Right atrium auricular region (tissue), 2 donors: Measurements from ENCODE around the gene TNNT3. TPM values are rescaled to one million over a fixed set of nuclear protein-coding genes. Genes with fewer than 3 reads are reported as not detected.

Experiments
- DNase-seq: peaks from one replicate; pipeline ENCODE4 v3.0.0-alpha.2; 2019; ENCODE audit warnings: low spot score
- H3K27ac ChIP-seq, 2 donors: fragments of 200-600 bp; sonication (generic); 1 replicate in 1 of 2; 2 replicates in 1 of 2; pipeline ENCODE4 v1.5.1; 2016 to 2019
- H3K27me3 ChIP-seq, 2 donors: fragments of 200-600 bp; sonication (generic); one replicate each; pipeline versions ENCODE4 v1.5.1 to v1.6.0; 2017 to 2019
- H3K36me3 ChIP-seq: fragments of 200-600 bp; sonication (generic); one replicate; pipeline ENCODE4 v1.5.1; 2016
- H3K4me1 ChIP-seq, 2 donors: fragments of 200-600 bp; sonication (generic); one replicate each; pipeline versions ENCODE4 v1.5.1 to v1.6.0; 2017 to 2019
- H3K4me3 ChIP-seq, 2 donors: fragments of 200-600 bp; sonication (generic); 1 replicate in 1 of 2; 2 replicates in 1 of 2; pipeline ENCODE4 v1.5.1; 2017 to 2019; ENCODE audit warnings: mild to moderate bottlenecking in 1 of 2, moderate library complexity in 1 of 2
- H3K9me3 ChIP-seq, 2 donors: fragments of 200-600 bp; sonication (generic); one replicate each; pipeline ENCODE4 v1.5.1; 2019
- total RNA-seq, 2 donors: library from RNA; depleted of rRNA; stranded (reverse); fragments of >200 nt; gene quantifications; one replicate each; pipeline ENCODE4 v1.1.0, GENCODE V29; 2016
- TF ChIP-seq, protein P1 (sequence below), 2 donors: fragments of 200-600 bp; sonication (generic); IDR thresholded peaks; one replicate each; pipeline ENCODE4 v1.5.1; 2019; ENCODE audit warnings: antibody characterized with exemption in 2 of 2

Gene TNNT3
- total RNA-seq, 2 donors from 2014 or later, result 12.8 to 16.4 TPM

DNA sequence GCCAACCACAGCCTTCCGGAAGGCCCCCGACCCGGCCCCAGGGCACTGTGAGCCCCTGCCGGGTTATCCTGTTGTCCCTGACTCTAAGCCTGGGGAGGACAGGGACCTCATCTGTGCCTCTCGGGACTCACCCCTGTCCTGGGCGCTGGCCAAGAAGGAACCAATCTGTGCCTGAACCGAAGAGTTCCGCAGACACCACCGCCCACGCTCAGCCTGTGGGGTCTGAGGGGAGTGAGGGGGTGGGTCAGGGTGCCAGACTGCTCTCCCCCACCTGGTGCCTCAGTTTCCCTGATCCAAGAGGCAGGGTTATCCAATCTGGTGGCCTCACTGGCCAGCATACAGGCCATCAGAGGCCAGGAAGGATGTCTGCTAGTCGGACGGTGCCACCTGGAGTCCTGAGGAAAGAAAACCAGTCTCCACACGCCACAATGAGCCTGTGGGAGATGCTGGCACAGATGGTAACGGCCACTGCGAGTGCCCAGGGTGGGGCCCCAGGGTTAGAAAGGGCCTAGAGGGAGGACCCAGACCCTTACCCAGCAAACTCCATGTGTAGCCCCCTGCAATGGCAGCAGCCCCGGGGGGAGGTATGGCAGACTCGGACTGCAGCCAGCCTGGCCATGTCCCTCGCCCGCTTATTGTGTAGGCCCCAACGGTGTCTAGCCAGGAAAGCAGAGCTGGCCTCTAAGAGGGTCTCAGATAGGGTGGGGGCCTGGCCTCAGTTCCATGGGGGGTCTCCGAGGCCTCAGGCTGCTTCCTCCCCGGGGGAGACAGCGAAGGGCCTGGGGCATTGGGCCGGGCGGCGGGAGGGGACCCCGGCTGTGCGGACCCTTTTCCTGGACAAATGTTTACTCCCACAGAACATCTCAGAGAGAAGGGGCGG lies 827 bp upstream of the TNNT3 start:
- H3K4me3 ChIP-seq, result no peak overlapping the region
- no peaks in the 10 kb centered on the region for H3K36me3 ChIP-seq
- peak overlapping the region; percentile 24 to 77 for H3K27ac ChIP-seq
- no peaks in the 10 kb centered on the region for H3K27me3 ChIP-seq
- TF ChIP-seq, protein P1, sequence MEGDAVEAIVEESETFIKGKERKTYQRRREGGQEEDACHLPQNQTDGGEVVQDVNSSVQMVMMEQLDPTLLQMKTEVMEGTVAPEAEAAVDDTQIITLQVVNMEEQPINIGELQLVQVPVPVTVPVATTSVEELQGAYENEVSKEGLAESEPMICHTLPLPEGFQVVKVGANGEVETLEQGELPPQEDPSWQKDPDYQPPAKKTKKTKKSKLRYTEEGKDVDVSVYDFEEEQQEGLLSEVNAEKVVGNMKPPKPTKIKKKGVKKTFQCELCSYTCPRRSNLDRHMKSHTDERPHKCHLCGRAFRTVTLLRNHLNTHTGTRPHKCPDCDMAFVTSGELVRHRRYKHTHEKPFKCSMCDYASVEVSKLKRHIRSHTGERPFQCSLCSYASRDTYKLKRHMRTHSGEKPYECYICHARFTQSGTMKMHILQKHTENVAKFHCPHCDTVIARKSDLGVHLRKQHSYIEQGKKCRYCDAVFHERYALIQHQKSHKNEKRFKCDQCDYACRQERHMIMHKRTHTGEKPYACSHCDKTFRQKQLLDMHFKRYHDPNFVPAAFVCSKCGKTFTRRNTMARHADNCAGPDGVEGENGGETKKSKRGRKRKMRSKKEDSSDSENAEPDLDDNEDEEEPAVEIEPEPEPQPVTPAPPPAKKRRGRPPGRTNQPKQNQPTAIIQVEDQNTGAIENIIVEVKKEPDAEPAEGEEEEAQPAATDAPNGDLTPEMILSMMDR (IDR thresholded peaks at IDR 0.05), result no peak
- no peaks in the 10 kb centered on the region for H3K9me3 ChIP-seq
- no peak for DNase-seq
- peaks cover 0 to 59% of the 10 kb centered on the region in 2 donors for H3K4me1 ChIP-seq

DNA sequence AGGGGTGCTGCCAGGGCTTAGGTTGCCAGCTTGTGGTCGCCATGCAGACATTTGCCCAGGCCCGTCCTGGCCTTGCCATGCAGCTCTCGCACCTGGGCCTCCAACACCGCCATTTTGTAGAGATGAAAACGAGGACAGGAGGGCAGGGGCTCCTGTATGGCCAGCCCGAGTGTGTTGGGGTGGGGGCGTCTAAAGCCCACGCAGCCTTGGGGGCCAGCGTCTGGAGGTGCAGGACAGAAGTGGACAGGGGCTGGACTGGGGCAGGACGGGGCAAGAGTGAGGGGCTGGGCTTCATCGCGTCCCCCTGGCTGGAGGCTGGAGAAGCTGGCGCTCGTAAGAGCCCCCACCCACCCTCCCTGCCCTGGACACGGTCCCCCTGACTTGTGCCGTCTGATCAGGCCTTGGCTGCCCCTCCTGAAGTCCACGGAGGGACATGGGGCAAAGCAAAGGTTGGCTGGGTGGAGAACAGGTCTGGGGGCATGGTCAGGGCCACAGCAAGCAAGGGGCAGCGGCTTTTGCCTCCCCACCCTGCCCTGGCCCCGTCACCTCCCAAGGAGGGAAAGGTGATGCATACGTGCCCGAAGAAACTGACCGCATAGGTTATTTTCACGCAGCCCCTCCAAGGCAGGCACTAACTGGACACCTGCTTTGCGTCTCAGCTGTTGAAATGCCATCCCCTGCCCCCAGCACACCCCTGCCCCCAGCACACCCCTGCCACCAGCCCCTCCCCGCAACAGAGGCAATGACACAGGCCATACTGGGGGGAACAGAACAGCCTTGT lies 815 bp downstream of the TNNT3 start:
- H3K4me3 ChIP-seq, result peak overlapping the region in 1 of 2 donors; percentile 4
- peak overlapping the region; percentile 68 to 77 for H3K27ac ChIP-seq
- H3K9me3 ChIP-seq, result no peaks in the 10 kb centered on the region
- no peak for DNase-seq
- H3K36me3 ChIP-seq, result no peaks in the 10 kb centered on the region
- H3K27me3 ChIP-seq, result no peaks in the 10 kb centered on the region
- H3K4me1 ChIP-seq, result peaks cover 0 to 59% of the 10 kb centered on the region in 2 donors
- TF ChIP-seq, protein P1 (IDR thresholded peaks at IDR 0.05), result no peak

DNA sequence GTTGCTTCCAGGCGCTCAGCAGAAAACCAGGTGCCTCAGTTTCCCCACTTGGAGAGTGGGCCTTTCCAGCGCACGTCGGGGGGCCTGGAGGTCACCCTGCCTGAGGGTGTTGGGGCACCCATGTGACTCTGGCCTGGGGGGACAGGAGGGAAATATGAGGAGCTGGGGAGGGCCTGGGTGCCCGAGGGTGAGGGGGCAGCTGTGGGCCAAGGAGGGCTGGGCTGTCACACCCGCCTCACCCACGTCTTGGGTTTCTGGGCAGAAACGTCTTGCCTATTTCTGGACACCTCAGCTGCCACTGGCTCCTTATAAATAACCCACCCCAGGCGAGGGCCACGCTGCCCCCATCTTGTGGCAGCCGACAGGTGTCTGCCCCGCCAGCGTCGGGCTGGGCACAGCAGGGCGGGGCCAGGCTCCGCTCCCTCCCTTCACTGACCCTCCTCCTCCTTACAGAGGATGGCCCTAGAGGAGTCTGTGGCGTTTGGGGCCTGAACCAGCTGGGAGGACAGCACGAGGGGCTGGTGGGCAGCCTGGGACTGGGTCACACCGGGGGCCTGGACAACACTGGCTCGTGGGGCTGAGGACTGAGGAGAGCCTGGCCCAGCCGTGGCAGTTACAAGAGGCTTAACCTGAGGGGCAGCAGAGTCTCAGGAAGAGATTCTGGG lies 1.5 kb downstream of the TNNT3 start:
- Histone ChIP-seq H3K27me3 (no peaks in the 10 kb centered on the region), H3K27ac (peak overlapping the region; percentile 68 to 77), H3K9me3 (no peaks in the 10 kb centered on the region), H3K4me3 (peak overlapping the region in 1 of 2 donors; percentile 4), H3K36me3 (no peaks in the 10 kb centered on the region), H3K4me1 (peaks cover 0 to 59% of the 10 kb centered on the region in 2 donors)
- no peak for DNase-seq
- TF ChIP-seq, protein P1 (IDR thresholded peaks at IDR 0.05), result no peak

DNA sequence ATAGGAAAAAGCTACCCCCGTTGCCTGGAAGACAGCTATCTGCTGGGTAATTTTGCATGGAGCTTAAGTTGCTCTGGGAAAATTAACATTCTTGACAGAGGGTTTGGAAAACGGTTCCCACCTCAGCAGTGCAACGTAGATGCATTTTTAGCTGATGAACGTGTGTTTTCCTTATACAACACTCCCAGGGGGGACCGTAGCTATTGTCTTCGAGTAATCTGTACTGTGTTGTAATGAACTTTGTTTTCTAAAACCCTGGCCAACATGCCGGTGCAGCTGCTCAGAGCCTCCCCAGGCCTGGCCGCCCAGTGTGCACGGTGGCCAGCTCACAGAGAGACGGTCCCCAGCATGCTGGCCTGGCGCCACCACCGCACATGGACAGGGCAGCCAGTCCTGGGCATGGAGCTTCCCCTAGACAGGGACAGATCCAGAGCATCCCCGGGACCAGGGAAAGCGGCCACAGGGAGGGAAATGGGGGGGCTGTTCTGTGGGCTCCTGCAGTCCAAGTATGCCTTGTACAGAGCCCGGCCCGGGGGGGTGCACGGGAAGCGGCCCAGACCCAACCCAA lies 2.2 kb downstream of the TNNT3 start:
- H3K4me1 ChIP-seq, result peaks cover 0 to 56% of the 10 kb centered on the region in 2 donors
- no peaks in the 10 kb centered on the region for H3K36me3 ChIP-seq
- TF ChIP-seq, protein P1 (IDR thresholded peaks at IDR 0.05), result no peak
- H3K4me3 ChIP-seq, result no peak overlapping the region
- peak overlapping the region; percentile 68 to 77 for H3K27ac ChIP-seq
- H3K27me3 ChIP-seq, result no peaks in the 10 kb centered on the region
- H3K9me3 ChIP-seq, result no peaks in the 10 kb centered on the region
- peak; percentile 76 for DNase-seq

DNA sequence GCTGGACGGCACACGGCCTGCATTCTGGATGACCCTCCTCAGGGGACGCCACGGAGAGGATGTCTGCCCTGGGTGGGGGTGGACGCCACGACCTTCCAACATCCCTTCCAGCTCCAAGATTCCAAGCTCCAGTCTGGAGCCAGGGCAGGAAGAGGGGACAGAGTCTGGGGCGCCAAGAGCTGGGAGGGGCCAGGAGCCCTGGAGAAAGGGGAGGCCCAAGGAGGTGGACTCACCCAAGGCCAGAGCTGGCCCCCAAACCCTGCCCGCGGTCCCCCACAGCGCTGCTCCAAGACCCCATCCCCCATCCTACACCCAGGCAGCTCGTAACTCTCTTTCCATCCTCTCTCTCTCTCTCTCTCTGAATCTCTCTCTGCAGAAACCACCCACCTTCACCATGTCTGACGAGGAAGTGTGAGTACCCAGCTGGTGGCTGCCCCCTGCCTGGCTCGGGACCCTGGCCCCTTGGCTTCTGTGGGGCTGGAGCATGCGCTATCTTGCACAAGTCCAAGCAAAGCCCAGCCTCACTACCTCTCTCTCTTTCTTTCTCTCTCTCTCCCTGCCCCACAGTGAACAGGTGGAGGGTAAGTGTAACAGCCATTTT lies 3.1 kb downstream of the TNNT3 start:
- TF ChIP-seq, protein P1 (IDR thresholded peaks at IDR 0.05), result no peak
- DNase-seq, result no peak
- Histone ChIP-seq H3K27ac (peak overlapping the region; percentile 68 to 77), H3K36me3 (no peaks in the 10 kb centered on the region), H3K4me1 (peaks cover 0 to 56% of the 10 kb centered on the region in 2 donors), H3K4me3 (no peak overlapping the region), H3K27me3 (no peaks in the 10 kb centered on the region), H3K9me3 (no peaks in the 10 kb centered on the region)
